ENCODE results near the gene SOAT2.

The SOAT2 gene

GRCh38 chr12:53065470-53065869, 37.8 kb upstream of the SOAT2 start:
- DNase-seq, result no peak

GRCh38 chr12:53065975-53066931, 37.0 kb upstream of the SOAT2 start:
- peak; percentile 48 for DNase-seq

DNA sequence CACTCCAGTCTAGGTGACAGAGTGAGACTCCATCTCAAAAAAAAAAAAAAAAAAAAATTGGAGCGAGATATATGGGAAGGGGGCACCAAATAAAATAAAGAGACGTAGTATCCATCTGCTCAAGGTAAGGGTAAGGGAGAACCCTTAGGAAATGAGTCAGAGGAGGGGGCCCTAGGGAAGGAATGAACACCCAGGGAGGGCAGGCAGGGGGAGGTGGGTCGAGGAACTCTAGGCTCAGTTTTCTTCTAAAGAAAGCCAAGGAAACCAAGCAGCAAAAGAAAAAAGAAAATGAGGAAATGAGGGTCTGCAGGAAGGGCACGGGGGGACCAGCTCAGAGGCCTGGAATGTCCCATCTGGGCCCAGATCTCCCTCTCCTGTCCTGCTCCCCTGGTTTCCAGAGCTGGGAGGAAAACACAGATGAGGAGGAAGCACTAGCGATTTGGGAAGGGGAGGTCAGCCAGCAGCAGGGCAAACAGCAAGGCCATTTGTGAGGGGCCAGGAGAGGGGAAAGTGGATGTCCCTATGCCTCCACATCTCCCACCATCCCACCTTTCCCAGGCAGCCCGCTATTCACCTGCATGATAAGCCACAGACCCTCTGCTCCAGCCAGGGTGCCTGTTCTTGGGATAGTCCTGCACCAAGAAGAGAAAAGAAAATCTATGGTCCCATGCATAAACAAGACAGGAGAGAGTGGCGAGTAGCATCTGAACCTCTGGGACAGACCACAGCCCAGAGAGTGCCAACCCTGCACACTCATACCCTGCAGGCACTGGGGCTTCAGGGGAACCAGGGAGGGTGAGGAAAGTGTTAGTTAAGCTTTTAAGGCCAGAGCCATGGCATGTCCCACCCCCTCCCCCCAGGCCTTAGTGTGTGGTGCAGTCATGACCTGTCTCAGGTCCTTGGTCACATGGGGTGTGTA, 36.0 kb upstream of the SOAT2 start:
- DNase-seq, result no peak

DNA sequence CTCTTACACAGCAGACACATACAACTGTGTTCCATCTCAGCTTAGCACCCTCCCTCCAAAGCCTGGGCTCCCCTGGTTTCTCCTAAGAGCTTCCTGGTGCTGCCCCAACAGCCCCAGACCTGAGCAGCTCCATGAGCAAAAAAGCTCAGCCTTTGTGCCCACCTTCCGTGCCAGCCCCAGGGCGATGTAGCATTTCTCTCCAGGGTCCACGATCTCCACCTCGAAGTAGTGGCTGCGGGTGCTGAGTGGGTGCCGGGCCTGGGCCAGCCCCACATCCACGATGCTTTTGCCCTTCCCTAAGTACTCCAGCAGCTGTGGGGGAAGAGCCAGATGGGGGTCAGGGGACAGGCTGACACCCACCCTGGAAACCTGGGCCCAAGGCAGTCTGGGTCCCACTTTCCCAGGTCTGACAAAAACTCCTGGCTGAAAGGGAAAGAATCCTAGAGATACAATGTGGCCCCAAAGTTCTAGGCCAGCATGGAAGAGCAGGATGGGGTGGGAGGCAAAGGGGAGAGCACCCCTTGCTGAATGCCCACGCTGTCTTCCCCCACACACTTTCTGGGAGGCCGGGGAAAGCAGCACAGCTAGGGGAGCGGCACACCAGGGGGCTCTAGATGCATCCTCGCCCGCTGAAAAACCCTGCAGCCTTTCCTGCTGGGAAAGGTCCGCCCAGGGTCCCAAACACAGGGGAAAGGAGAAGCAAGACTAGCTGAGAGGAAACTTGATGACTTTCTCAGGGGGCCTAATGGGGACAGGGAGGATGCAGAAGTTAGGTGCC, 35.1 kb upstream of the SOAT2 start:
- no peak for DNase-seq

GRCh38 chr12:53068811-53069585, 34.3 kb upstream of the SOAT2 start:
- DNase-seq, result no peak

GRCh38 chr12:53069621-53070410, 33.5 kb upstream of the SOAT2 start:
- no peak for DNase-seq

- DNase-seq, result no peak
These were observed 32.3 kb upstream of the SOAT2 start for GRCh38 chr12:53070877-53071492.

DNA sequence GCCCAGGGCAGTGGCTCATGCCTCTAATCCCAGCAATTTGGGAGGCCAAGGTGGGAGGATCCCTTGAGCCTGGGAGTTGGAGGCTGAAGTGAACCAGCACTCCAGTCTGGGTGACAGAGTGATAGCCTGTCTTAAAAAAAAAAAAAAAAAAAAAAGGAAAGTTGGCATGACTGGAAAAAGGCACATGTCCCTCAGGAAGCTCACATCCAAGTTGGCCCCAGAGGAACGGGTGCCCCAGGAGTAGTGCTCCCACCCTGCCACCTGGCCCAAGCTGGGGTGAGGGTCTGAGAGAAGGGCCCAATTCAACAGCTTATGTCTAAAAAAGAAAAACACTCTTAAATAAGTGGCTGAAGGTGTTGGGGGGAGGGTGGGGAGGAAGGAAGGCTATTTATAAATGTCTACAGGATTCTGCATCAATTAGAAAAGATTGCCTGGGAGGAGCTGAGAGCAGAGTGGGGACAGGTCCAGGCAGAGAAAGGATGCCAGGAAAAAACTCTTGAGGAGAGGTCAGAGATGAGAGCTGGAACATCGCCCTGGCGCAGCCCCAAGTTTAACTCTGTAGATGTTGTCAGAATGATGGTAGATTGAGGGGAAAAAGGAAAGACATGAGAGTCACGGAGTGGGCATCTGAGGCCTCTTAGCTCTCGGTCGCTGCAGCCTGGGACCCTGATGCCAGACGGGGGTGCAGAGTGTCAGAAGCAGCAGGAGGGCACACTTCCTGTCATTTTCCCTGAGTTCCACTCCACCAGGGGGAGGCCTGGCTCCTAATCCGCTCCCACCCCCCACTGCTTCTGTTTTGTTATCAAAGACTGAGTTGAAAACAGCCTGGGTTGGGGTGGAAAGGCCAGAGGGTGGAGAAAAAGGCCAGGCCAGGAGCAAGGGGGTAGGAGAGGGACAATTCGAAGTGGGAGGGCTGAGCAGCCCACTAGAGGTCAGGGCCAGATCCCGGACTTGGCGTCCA, 31.4 kb upstream of the SOAT2 start:
- no peak for DNase-seq

- no peak for DNase-seq
These were observed 29.4 kb upstream of the SOAT2 start for GRCh38 chr12:53073881-53074280.

GRCh38 chr12:53074283-53074998, 28.8 kb upstream of the SOAT2 start:
- no peak for DNase-seq

DNA sequence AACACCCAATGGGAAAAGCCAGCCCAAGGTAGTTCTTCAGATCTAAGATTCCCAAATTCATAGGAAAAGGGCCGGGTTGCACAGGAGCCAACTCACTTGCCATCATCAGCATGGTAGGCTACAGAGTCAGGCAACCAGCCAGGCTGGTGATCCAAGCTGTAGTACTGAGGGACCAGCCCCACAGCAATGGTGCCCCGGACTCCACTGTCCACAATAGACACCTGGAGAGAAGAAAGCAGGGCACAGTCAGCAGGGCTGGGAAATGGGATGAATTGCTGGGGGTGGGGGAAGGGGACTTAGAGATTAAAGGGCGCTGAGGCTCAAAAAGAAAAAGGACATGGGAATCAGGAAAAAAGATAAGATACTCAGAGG, 28.3 kb upstream of the SOAT2 start:
- DNase-seq, result no peak

GRCh38 chr12:53076461-53076860, 26.8 kb upstream of the SOAT2 start:
- DNase-seq, result no peak

GRCh38 chr12:53077030-53077429, 26.3 kb upstream of the SOAT2 start:
- no peak for DNase-seq

DNA sequence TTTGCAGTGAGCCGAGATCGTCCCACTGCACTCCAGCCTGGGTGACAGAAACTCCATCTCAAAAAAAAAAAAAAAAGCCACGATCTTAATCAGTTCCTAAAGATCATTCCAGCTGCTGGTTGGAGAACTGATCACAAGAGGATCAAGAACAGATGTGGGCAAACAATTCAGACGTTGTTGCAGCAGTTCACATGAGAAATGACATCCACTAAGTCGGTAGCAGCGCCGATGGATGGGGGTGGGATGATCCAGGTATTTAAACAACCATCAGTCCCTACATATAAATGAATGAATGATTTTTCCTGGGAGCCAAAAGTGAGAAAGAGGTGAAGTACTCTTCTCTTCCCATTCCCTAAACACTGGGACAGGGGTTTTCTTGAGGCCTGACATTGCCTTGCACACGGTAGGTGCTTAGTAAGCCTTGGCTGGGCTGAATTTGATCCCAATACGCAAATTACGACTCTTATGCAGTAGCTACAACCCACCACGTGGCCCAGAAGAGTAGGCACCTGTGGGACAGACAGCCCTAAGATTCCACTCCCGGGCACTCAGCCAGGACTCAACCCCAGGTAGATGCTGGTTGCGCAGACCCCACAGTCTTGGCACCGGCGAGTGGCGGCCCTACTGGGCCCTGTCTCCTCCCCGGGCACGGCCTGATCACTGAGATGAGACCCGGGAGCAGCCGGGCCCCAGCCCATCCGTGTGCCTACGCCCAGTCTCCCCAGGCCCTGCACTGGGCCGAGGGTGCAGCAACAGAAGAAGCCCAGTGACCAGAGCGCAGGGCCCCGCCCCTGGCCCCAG, 24.7 kb upstream of the SOAT2 start:
- no peak for DNase-seq

- peak; percentile 96 for DNase-seq
These were observed 23.8 kb upstream of the SOAT2 start, which contains the start of gene SPRYD3 for GRCh38 chr12:53079226-53080117. TSS of gene SPRYD3 (minus strand) at chr12:53079390. CDS start at chr12:53079333, 57 bp downstream.

GRCh38 chr12:53082637-53083175, 20.6 kb upstream of the SOAT2 start:
- no peak for DNase-seq
